Neural cell (in vitro differentiated cells): ENCODE measurements around the gene CWC25. TPM values are rescaled to one million over a fixed set of nuclear protein-coding genes. Genes with fewer than 3 reads are reported as not detected.

Experiments used
- H2AFZ ChIP-seq: fragments of 200-600, 300-800 bp; sonication (generic), shearing (Covaris generic); 2 replicates; pipeline ENCODE4 v1.6.0; 2014; ENCODE audit warnings: low read depth, mild to moderate bottlenecking, antibody characterized with exemption, low read length, moderate library complexity
- H3F3A ChIP-seq: fragments of 200-600 bp; shearing (Covaris generic); 2 replicates; pipeline ENCODE4 v1.6.1; 2016; ENCODE audit warnings: mild to moderate bottlenecking, moderate library complexity, mixed read lengths, antibody characterized with exemption, low read length; ENCODE audit not compliant: insufficient read depth, poor library complexity, severe bottlenecking
- H3K27ac ChIP-seq: fragments of 200-600, 300-800 bp; sonication (generic), shearing (Covaris generic); 2 replicates; pipeline ENCODE4 v1.5.1; 2014; ENCODE audit warnings: mild to moderate bottlenecking, low read length, moderate library complexity
- H3K27me3 ChIP-seq: fragments of 300-800, 200-600 bp; sonication (generic), shearing (Covaris generic); 2 replicates; pipeline ENCODE4 v1.6.0; 2014; ENCODE audit warnings: mild to moderate bottlenecking, low read depth, low read length, moderate library complexity; ENCODE audit not compliant: insufficient read depth
- H3K36me3 ChIP-seq: fragments of 300-800, 200-600 bp; sonication (generic), shearing (Covaris generic); 2 replicates; pipeline ENCODE4 v1.5.1; 2014; ENCODE audit warnings: mild to moderate bottlenecking, antibody characterized with exemption, low read length, moderate library complexity; ENCODE audit not compliant: insufficient read depth
- H3K4me2 ChIP-seq: fragments of 300-800, 200-600 bp; sonication (generic), shearing (Covaris generic); 2 replicates; pipeline ENCODE4 v1.6.0; 2014; ENCODE audit warnings: mild to moderate bottlenecking, low read length
- H3K4me3 ChIP-seq: fragments of 300-800, 200-600 bp; sonication (generic), shearing (Covaris generic); 2 replicates; pipeline ENCODE4 v1.5.1; 2014; ENCODE audit warnings: mild to moderate bottlenecking, low read length, moderate library complexity
- H3K79me2 ChIP-seq: fragments of 200-600 bp; shearing (Covaris generic); replicated peaks from 2 replicates; pipeline ENCODE4 v1.6.0; 2014; ENCODE audit warnings: mild to moderate bottlenecking, low read length, moderate library complexity; ENCODE audit not compliant: insufficient read depth
- H3K9ac ChIP-seq: fragments of 300-800, 200-600 bp; sonication (generic), shearing (Covaris generic); 2 replicates; pipeline ENCODE4 v1.6.1; 2016; ENCODE audit warnings: mild to moderate bottlenecking, low read length, mixed read lengths
- H3K9me2 ChIP-seq: fragments of 200-600 bp; shearing (Covaris generic); 2 replicates; pipeline ENCODE4 v1.6.1; 2016; ENCODE audit warnings: mild to moderate bottlenecking, low read length, mixed read lengths; ENCODE audit not compliant: insufficient read depth
- H3K9me3 ChIP-seq: fragments of 200-600, 300-800 bp; sonication (generic), shearing (Covaris generic); 2 replicates; pipeline ENCODE4 v1.6.1; 2016; ENCODE audit warnings: mild to moderate bottlenecking, mixed run types, low read length, moderate library complexity, mixed read lengths
- H4K20me1 ChIP-seq: fragments of 200-600 bp; shearing (Covaris generic); 2 replicates; pipeline ENCODE4 v1.6.1; 2016; ENCODE audit warnings: mild to moderate bottlenecking, mixed run types; ENCODE audit not compliant: insufficient read depth
- CTCF ChIP-seq: fragments of 450-650 bp; IDR thresholded peaks from 2 replicates; pipeline ENCODE4 v1.5.1; 2014; ENCODE audit warnings: antibody characterized with exemption, mild to moderate bottlenecking, moderate library complexity; ENCODE audit not compliant: poor library complexity, severe bottlenecking
- EP300 ChIP-seq: fragments of 450-650 bp; conservative IDR thresholded peaks from 2 replicates; pipeline ENCODE4 v1.6.1; 2014; ENCODE audit warnings: antibody characterized with exemption, mild to moderate bottlenecking, moderate library complexity; ENCODE audit not compliant: poor library complexity, severe bottlenecking
- EZH2 ChIP-seq: fragments of 200-600, 300-800 bp; shearing (Covaris generic), sonication (generic); IDR thresholded peaks from 2 replicates; pipeline ENCODE4 v1.6.1; 2014; ENCODE audit warnings: antibody characterized with exemption, low read length, borderline replicate concordance, mild to moderate bottlenecking; ENCODE audit not compliant: insufficient read depth, poor library complexity, severe bottlenecking
- MXI1 ChIP-seq: fragments of 450-650 bp; conservative IDR thresholded peaks from 2 replicates; pipeline ENCODE4 v1.6.1; 2014; ENCODE audit warnings: antibody characterized with exemption, mild to moderate bottlenecking; ENCODE audit not compliant: poor library complexity, severe bottlenecking
- POLR2AphosphoS5 ChIP-seq: IDR thresholded peaks from 2 replicates; pipeline ENCODE4 v1.6.1; 2012
- RAD21 ChIP-seq: fragments of 450-650 bp; conservative IDR thresholded peaks from 2 replicates; pipeline ENCODE4 v1.6.1; 2014; ENCODE audit warnings: antibody characterized with exemption, mild to moderate bottlenecking, moderate library complexity
- REST ChIP-seq: IDR thresholded peaks from 2 replicates; pipeline ENCODE4 v1.6.1; 2012; ENCODE audit warnings: borderline replicate concordance
- SMC3 ChIP-seq: fragments of 450-650 bp; conservative IDR thresholded peaks from 2 replicates; pipeline ENCODE4 v1.6.1; 2014; ENCODE audit warnings: antibody characterized with exemption, mild to moderate bottlenecking, moderate library complexity; ENCODE audit not compliant: poor library complexity
- TAF1 ChIP-seq: IDR thresholded peaks from 2 replicates; pipeline ENCODE4 v1.6.1; 2012; ENCODE audit warnings: low read depth
- polyA plus RNA-seq: library from polyadenylated mRNA; depleted of rRNA; stranded (reverse); fragments of >200 nt; gene quantifications from 2 replicates; pipeline ENCODE4 v1.2.3, GENCODE V29; 2014

The CWC25 gene
- polyA plus RNA-seq, 1 donor from 2014 or later = 15.4 TPM

GRCh38 chr17:38797828-38798227 lies 27.3 kb downstream of the CWC25 start:
- Histone ChIP-seq H2AFZ (no peak overlapping the region), H3K79me2 (peaks cover 52% of the 10 kb centered on the region), H3K27me3 (no peaks in the 10 kb centered on the region), H3K9me2 (no peaks in the 10 kb centered on the region), H3K4me2 (peak overlapping the region; percentile 94), H3K9ac (peak overlapping the region; percentile 94), H4K20me1 (no peaks in the 10 kb centered on the region), H3K36me3 (no peaks in the 10 kb centered on the region), H3F3A (peaks cover 6% of the 10 kb centered on the region), H3K9me3 (no peaks in the 10 kb centered on the region), H3K4me3 (peak overlapping the region; percentile 100), H3K27ac (peak overlapping the region; percentile 89)
- no peak for TF ChIP-seq MXI1
- no peak for TF ChIP-seq SMC3
- no peak for TF ChIP-seq EP300
- no peak for TF ChIP-seq TAF1
- TF ChIP-seq POLR2AphosphoS5 = no peak
- TF ChIP-seq RAD21 = no peak
- TF ChIP-seq EZH2 = no peak
- no peak for TF ChIP-seq CTCF
- TF ChIP-seq REST = no peak

GRCh38 chr17:38797158-38797490 lies 28.0 kb downstream of the CWC25 start:
- Histone ChIP-seq H3K27ac (no peak overlapping the region), H3K9ac (peak overlapping the region; percentile 94), H3K4me3 (peak overlapping the region; percentile 100)

More at GRCh38 chr17:38797158-38797490, 28.0 kb downstream of the CWC25 start:
- Histone ChIP-seq H2AFZ (no peak overlapping the region), H3K79me2 (peaks cover 54% of the 10 kb centered on the region), H3K4me2 (peak overlapping the region; percentile 94), H3K27me3 (no peaks in the 10 kb centered on the region), H3K9me2 (no peaks in the 10 kb centered on the region), H3F3A (peaks cover 6% of the 10 kb centered on the region), H3K9me3 (no peaks in the 10 kb centered on the region), H3K36me3 (no peaks in the 10 kb centered on the region), H4K20me1 (no peaks in the 10 kb centered on the region)
- TF ChIP-seq MXI1 (no peak), TAF1 (no peak), POLR2AphosphoS5 (no peak), REST (no peak), EZH2 (no peak), EP300 (no peak), RAD21 (no peak), CTCF (no peak), SMC3 (no peak)
